Common myeloid progenitor, CD34-positive (primary cell): ENCODE measurements around the gene SLC8A1.

ENCODE experiments used
- CTCF ChIA-PET: fragments of 350-600 bp; sonication (Branson Sonifier 250); formaldehyde crosslinking; loops from one replicate; lab custom pipeline; 2021; ENCODE audit warnings: antibody characterized with exemption; lab: Charles Lee
- POLR2A ChIA-PET: fragments of 350-600 bp; sonication (Branson Sonifier 250); formaldehyde crosslinking; loops from one replicate; lab custom pipeline; 2021; ENCODE audit warnings: antibody characterized with exemption; lab: Charles Lee
- DNase-seq, 3 donors: peaks; one replicate each; pipeline versions ENCODE4 v3.0.0 to v3.0.0-alpha.2; 2013
- H3K27ac ChIP-seq, 2 experiments: 1 replicate in 1 of 2; 2 replicates in 1 of 2; pipeline ENCODE4 v1.7.0; 2013; ENCODE audit warnings: inconsistent platforms in 2 of 2, low read length in 2 of 2, mild to moderate bottlenecking in 2 of 2, low read depth in 1 of 2, moderate library complexity in 1 of 2; ENCODE audit not compliant: severe bottlenecking in 2 of 2, insufficient read depth in 1 of 2, poor library complexity in 1 of 2
- H3K27me3 ChIP-seq, 5 experiments: replicated peaks in 2 of 5; 1 replicate in 3 of 5; 2 replicates in 2 of 5; pipeline versions ENCODE4 v1.6.1 to v1.7.0; 2013; ENCODE audit warnings: low read length in 4 of 5, mild to moderate bottlenecking in 2 of 5, moderate library complexity in 2 of 5, inconsistent platforms in 1 of 5; ENCODE audit not compliant: insufficient read depth in 5 of 5, control insufficient read depth in 4 of 5
- H3K36me3 ChIP-seq, 4 experiments: 1 replicate in 2 of 4; 2 replicates in 2 of 4; pipeline versions ENCODE4 v1.6.1 to v1.7.0; 2013; ENCODE audit warnings: low read length in 3 of 4, control low read depth in 1 of 4, mild to moderate bottlenecking in 1 of 4; ENCODE audit not compliant: control insufficient read depth in 4 of 4, insufficient read depth in 4 of 4
- H3K4me1 ChIP-seq, 4 experiments: 1 replicate in 3 of 4; 2 replicates in 1 of 4; pipeline versions ENCODE4 v1.6.1 to v1.7.1; 2013; ENCODE audit warnings: low read length in 3 of 4, mild to moderate bottlenecking in 3 of 4, control low read depth in 1 of 4, inconsistent platforms in 1 of 4, moderate library complexity in 1 of 4; ENCODE audit not compliant: control insufficient read depth in 4 of 4, insufficient read depth in 4 of 4; ENCODE audit errors: control extremely low read depth in 1 of 4
- H3K4me3 ChIP-seq, 7 experiments: 1 replicate in 4 of 7; 2 replicates in 3 of 7; pipeline versions ENCODE4 v1.5.1 to v1.7.0; 2013; ENCODE audit warnings: mild to moderate bottlenecking in 7 of 7, low read length in 6 of 7, moderate library complexity in 6 of 7, inconsistent platforms in 2 of 7, low read depth in 2 of 7, control low read depth in 1 of 7; ENCODE audit not compliant: insufficient read depth in 4 of 7, control insufficient read depth in 1 of 7; ENCODE audit errors: extremely low read depth in 1 of 7
- H3K9me3 ChIP-seq, 5 experiments: 1 replicate in 4 of 5; 2 replicates in 1 of 5; pipeline versions ENCODE4 v1.6.1 to v1.7.1; 2013; ENCODE audit warnings: low read length in 4 of 5, mild to moderate bottlenecking in 2 of 5, inconsistent platforms in 1 of 5, low read depth in 1 of 5, moderate library complexity in 1 of 5; ENCODE audit not compliant: control insufficient read depth in 4 of 5, insufficient read depth in 2 of 5; ENCODE audit errors: control extremely low read depth in 1 of 5
- WGBS: methylation state at CpG from one replicate; pipeline ENCODE4 v1.1.5; 2013; ENCODE audit not compliant: insufficient coverage; 5-methylcytosine and 5-hydroxymethylcytosine counted together

SLC8A1 gene

GRCh38 chr2:40256008-40256407 lies 195.9 kb downstream of the SLC8A1 start:
- ChIA-PET CTCF (no interaction called here), POLR2A (no interaction called here)
- no peaks in the 10 kb centered on the region for H3K27me3 ChIP-seq
- WGBS: 94% methylated on average over 2 of the region's 6 CpGs
- H3K36me3 ChIP-seq: no peaks in the 10 kb centered on the region
- H3K4me3 ChIP-seq: no peak overlapping the region
- H3K4me1 ChIP-seq: peaks cover 0 to 10% (median 2%) of the 10 kb centered on the region in 4 experiments
- no peak overlapping the region for H3K27ac ChIP-seq
- no peaks in the 10 kb centered on the region for H3K9me3 ChIP-seq
- no peak for DNase-seq

- ChIA-PET CTCF (no interaction called here), POLR2A (no interaction called here)
- no peak for DNase-seq
- Histone ChIP-seq H3K36me3 (no peaks in the 10 kb centered on the region), H3K9me3 (no peaks in the 10 kb centered on the region), H3K27ac (no peak overlapping the region), H3K4me3 (no peak overlapping the region), H3K27me3 (no peaks in the 10 kb centered on the region), H3K4me1 (peaks cover 0 to 10% (median under 1%) of the 10 kb centered on the region in 4 experiments)
Measured at GRCh38 chr2:40255103-40255502, 196.8 kb downstream of the SLC8A1 start.

GRCh38 chr2:40254611-40255010 lies 197.3 kb downstream of the SLC8A1 start:
- H3K4me1 ChIP-seq: peaks cover 0 to 9% (median under 1%) of the 10 kb centered on the region in 4 experiments
- H3K36me3 ChIP-seq: no peaks in the 10 kb centered on the region
- POLR2A ChIA-PET: no interaction called here
- 100% methylated on average over 1 of the region's 1 CpG for WGBS
- H3K27me3 ChIP-seq: no peaks in the 10 kb centered on the region
- no peaks in the 10 kb centered on the region for H3K9me3 ChIP-seq
- CTCF ChIA-PET: no interaction called here
- no peak overlapping the region for H3K27ac ChIP-seq
- no peak for DNase-seq
- no peak overlapping the region for H3K4me3 ChIP-seq

- peaks cover 0 to 9% (median 3%) of the 10 kb centered on the region in 4 experiments for H3K4me1 ChIP-seq
- no peaks in the 10 kb centered on the region for H3K36me3 ChIP-seq
- ChIA-PET POLR2A (interaction anchor here (0.5 kb wide), 1 partner anchor 27 kb away, joined by 3 read pairs; no protein-coding TSS in a partner anchor), CTCF (no interaction called here)
- peak; percentile 81 to 91 (median 91) for DNase-seq
- no peaks in the 10 kb centered on the region for H3K9me3 ChIP-seq
- H3K27ac ChIP-seq: peak overlapping the region; percentile 56 to 89
- H3K27me3 ChIP-seq: no peaks in the 10 kb centered on the region
- H3K4me3 ChIP-seq: no peak overlapping the region
- no CpG with 5 or more reads among the region's 2 CpGs for WGBS
Measured at GRCh38 chr2:40251137-40251536, 200.8 kb downstream of the SLC8A1 start.

GRCh38 chr2:40249577-40249976 lies 202.3 kb downstream of the SLC8A1 start:
- Histone ChIP-seq H3K36me3 (no peaks in the 10 kb centered on the region), H3K27me3 (no peaks in the 10 kb centered on the region), H3K4me3 (no peak overlapping the region), H3K4me1 (peaks cover 0 to 9% (median 3%) of the 10 kb centered on the region in 4 experiments), H3K27ac (no peak overlapping the region), H3K9me3 (no peaks in the 10 kb centered on the region)
- no CpG with 5 or more reads among the region's 2 CpGs for WGBS
- POLR2A ChIA-PET: no interaction called here
- CTCF ChIA-PET: interaction anchor here (1.5 kb wide), 1 partner anchor 10 kb away, joined by 3 read pairs; no protein-coding TSS in a partner anchor
- peak in 1 of 3 donors; percentile 25 for DNase-seq

- no peaks in the 10 kb centered on the region for H3K9me3 ChIP-seq
- no CpG with 5 or more reads among the region's 1 CpG for WGBS
- H3K27me3 ChIP-seq: no peaks in the 10 kb centered on the region
- CTCF ChIA-PET: interaction anchor here (1.5 kb wide), 1 partner anchor 11 kb away, joined by 3 read pairs; no protein-coding TSS in a partner anchor
- no peaks in the 10 kb centered on the region for H3K36me3 ChIP-seq
- H3K4me3 ChIP-seq: no peak overlapping the region
- POLR2A ChIA-PET: no interaction called here
- H3K4me1 ChIP-seq: peaks cover 0 to 9% (median 3%) of the 10 kb centered on the region in 4 experiments
- H3K27ac ChIP-seq: no peak overlapping the region
- DNase-seq: no peak
Measured at GRCh38 chr2:40248294-40248693, 203.6 kb downstream of the SLC8A1 start.

GRCh38 chr2:40244675-40245074 lies 207.2 kb downstream of the SLC8A1 start:
- Histone ChIP-seq H3K9me3 (peaks cover 0 to 2% (median 0%) of the 10 kb centered on the region in 5 experiments), H3K36me3 (no peaks in the 10 kb centered on the region), H3K4me3 (no peak overlapping the region), H3K4me1 (peaks cover 0 to 4% (median 0%) of the 10 kb centered on the region in 4 experiments), H3K27me3 (no peaks in the 10 kb centered on the region), H3K27ac (no peak overlapping the region)
- CTCF ChIA-PET: interaction anchor here (0.7 to 3.3 kb wide), 6 partner anchors 15 to 1811 kb away, joined by 3 to 13 read pairs (median 4); no protein-coding TSS in a partner anchor
- DNase-seq: peak in 2 of 3 donors; percentile 43 to 53
- POLR2A ChIA-PET: no interaction called here
- WGBS: no CpG with 5 or more reads among the region's 1 CpG
